GM12878 (cell line): ENCODE results near the gene FOXN4. TPM values are rescaled to one million over a fixed set of nuclear protein-coding genes. Genes with fewer than 3 reads are reported as not detected.

Experiments used
- ATAC-seq: fragments of 200-7000 bp; cut with Tn5 transposase; 3 replicates; pipeline ENCODE4 v1.9.1; 2020; ENCODE audit warnings: mild to moderate bottlenecking, moderate library complexity
- BruUV-seq: library from RNA; stranded (reverse); fragments of 400-500 nt; replicated peaks from 2 replicates; lab custom pipeline; 2021; lab: Mats Ljungman, UMichigan
- CTCF ChIA-PET: fragments of 300-600 bp; sonication (Branson Sonifier 250); formaldehyde crosslinking; extraction: SDS; loops from one replicate; lab custom pipeline; 2021; ENCODE audit warnings: inconsistent platforms; lab: Yijun Ruan, JAX
- POLR2A ChIA-PET: fragments of 350-600 bp; formaldehyde crosslinking; extraction: SDS; loops from one replicate; lab custom pipeline; 2021; ENCODE audit warnings: inconsistent platforms; lab: Charles Lee
- RAD21 ChIA-PET: fragments of 300-600 bp; sonication (Branson Sonifier 250); formaldehyde crosslinking; loops from one replicate; lab custom pipeline; 2023; ENCODE audit warnings: antibody characterized with exemption; ENCODE audit not compliant: unreplicated experiment; lab: Charles Lee
- SMC1A ChIA-PET: fragments of 300-600 bp; sonication (Branson Sonifier 250); formaldehyde crosslinking; loops from one replicate; lab custom pipeline; 2023; ENCODE audit not compliant: unreplicated experiment, uncharacterized antibody; lab: Charles Lee
- DNase-seq: peaks from one replicate; pipeline ENCODE4 v3.0.0-alpha.2; 2011; ENCODE audit warnings: low read depth, low spot score
- FAIRE-seq: peaks from 3 replicates; lab custom pipeline; 2011; peaks lifted over from hg19 to GRCh38; lab: Jason Lieb, UNC
- H2AFZ ChIP-seq: 2 replicates; pipeline ENCODE4 v1.6.0; 2011; ENCODE audit warnings: low read depth, low read length, control low read depth; ENCODE audit not compliant: control insufficient read depth
- H3K27ac ChIP-seq: 2 replicates; pipeline ENCODE4 v1.5.1; 2011; ENCODE audit warnings: control low read depth; ENCODE audit not compliant: control insufficient read depth, insufficient read depth
- H3K27me3 ChIP-seq, 2 experiments: replicated peaks in 1 of 2; 2 replicates each; pipeline versions ENCODE4 v1.6.0 to v1.6.1; 2011; ENCODE audit warnings: low read length in 1 of 2; ENCODE audit not compliant: control insufficient read depth in 2 of 2, insufficient read depth in 2 of 2
- H3K36me3 ChIP-seq, 2 experiments: 2 replicates each; pipeline ENCODE4 v1.5.1; 2011; ENCODE audit warnings: low read length in 1 of 2; ENCODE audit not compliant: control insufficient read depth in 2 of 2, insufficient read depth in 2 of 2
- H3K4me1 ChIP-seq: 2 replicates; pipeline ENCODE4 v1.6.1; 2011; ENCODE audit warnings: mild to moderate bottlenecking, low read length, moderate library complexity, mixed read lengths; ENCODE audit not compliant: control insufficient read depth, insufficient read depth
- H3K4me2 ChIP-seq: 2 replicates; pipeline ENCODE4 v1.6.0; 2011; ENCODE audit warnings: control low read depth; ENCODE audit not compliant: control insufficient read depth, insufficient read depth
- H3K4me3 ChIP-seq: fragments of 200-600 bp; sonication (generic); 2 replicates; pipeline ENCODE4 v1.5.1; 2016
- H3K79me2 ChIP-seq: 2 replicates; pipeline ENCODE4 v1.6.0; 2011; ENCODE audit warnings: low read length; ENCODE audit not compliant: control insufficient read depth, insufficient read depth
- H3K9ac ChIP-seq: 2 replicates; pipeline ENCODE4 v1.8.0; 2011; ENCODE audit warnings: low read length, control low read depth, mixed read lengths; ENCODE audit not compliant: control insufficient read depth, insufficient read depth
- H3K9me3 ChIP-seq: replicated peaks from 3 replicates; pipeline ENCODE4 v1.5.1; 2011; ENCODE audit warnings: mild to moderate bottlenecking, low read length; ENCODE audit not compliant: control insufficient read depth, insufficient read depth
- H4K20me1 ChIP-seq: 2 replicates; pipeline ENCODE4 v1.6.0; 2011; ENCODE audit not compliant: control insufficient read depth, insufficient read depth
- ATF2 ChIP-seq: IDR thresholded peaks from 2 replicates; pipeline ENCODE4 v1.6.1; 2012; ENCODE audit warnings: low read length, inconsistent platforms
- ATF3 ChIP-seq: IDR thresholded peaks from 2 replicates; pipeline ENCODE4 v1.6.1; 2011; ENCODE audit warnings: low read depth, mild to moderate bottlenecking, low read length, moderate library complexity, borderline replicate concordance; ENCODE audit errors: extremely low read depth
- GABPA ChIP-seq: IDR thresholded peaks from 2 replicates; pipeline ENCODE4 v1.6.1; 2014; ENCODE audit warnings: antibody characterized with exemption, low read depth, mild to moderate bottlenecking, inconsistent platforms
- GATAD2B ChIP-seq: fragments of 450-650 bp; conservative IDR thresholded peaks from 2 replicates; pipeline ENCODE4 v1.6.1; 2017; ENCODE audit warnings: low read depth, mild to moderate bottlenecking, moderate library complexity
- IRF3 ChIP-seq: fragments of 450-650 bp; IDR thresholded peaks from 2 replicates; pipeline ENCODE4 v1.6.1; 2014; ENCODE audit warnings: mild to moderate bottlenecking
- JUND ChIP-seq: IDR thresholded peaks from 2 replicates; pipeline ENCODE4 v1.6.1; 2012; ENCODE audit warnings: low read depth, mild to moderate bottlenecking, low read length, improper control_type of control experiment, moderate library complexity
- KDM1A ChIP-seq: fragments of 200-600 bp; sonication (generic); IDR thresholded peaks from 2 replicates; pipeline ENCODE4 v1.6.1; 2016; ENCODE audit warnings: borderline replicate concordance
- NFXL1 ChIP-seq: fragments of 450-650 bp; IDR thresholded peaks from 2 replicates; pipeline ENCODE4 v1.6.1; 2017; ENCODE audit warnings: antibody characterized with exemption, mild to moderate bottlenecking, borderline replicate concordance
- PRDM15 ChIP-seq: fragments of 450-650 bp; formaldehyde crosslinking; IDR thresholded peaks from 2 replicates; pipeline ENCODE4 v1.4.0; 2020; ENCODE audit warnings: mild to moderate bottlenecking, moderate library complexity
- SMAD1 ChIP-seq: fragments of 450-650 bp; IDR thresholded peaks from 2 replicates; pipeline ENCODE4 v1.6.1; 2018; ENCODE audit warnings: mild to moderate bottlenecking, low read depth; ENCODE audit not compliant: partially characterized antibody
- SREBF1 ChIP-seq: IDR thresholded peaks from 2 replicates; pipeline ENCODE4 v1.6.1; 2012; ENCODE audit warnings: mild to moderate bottlenecking, low read length
- TCF12 ChIP-seq: IDR thresholded peaks from 2 replicates; pipeline ENCODE4 v1.6.1; 2011; ENCODE audit warnings: low read depth, mild to moderate bottlenecking, low read length
- USF2 ChIP-seq: IDR thresholded peaks from 2 replicates; pipeline ENCODE4 v1.6.1; 2011; ENCODE audit warnings: low read depth, low read length, improper control_type of control experiment, borderline replicate concordance
- YBX1 ChIP-seq: fragments of 450-650 bp; IDR thresholded peaks from 2 replicates; pipeline ENCODE4 v1.6.1; 2016; ENCODE audit warnings: antibody characterized with exemption
- ZBED1 ChIP-seq: IDR thresholded peaks from 2 replicates; pipeline ENCODE4 v1.6.1; 2016; ENCODE audit warnings: borderline replicate concordance
- ZNF384 ChIP-seq: IDR thresholded peaks from 2 replicates; pipeline ENCODE4 v1.6.1; 2012; ENCODE audit warnings: low read depth, mild to moderate bottlenecking, low read length, improper control_type of control experiment, borderline replicate concordance
- whole genome bisulfite sequencing: methylation state at CpG from one replicate; pipeline ENCODE4 v1.1.6; 2016; ENCODE audit warnings: low lambda C conversion rate; ENCODE audit not compliant: insufficient replicate concordance, insufficient coverage; ENCODE audit errors: missing lambda C conversion rate; 5-methylcytosine and 5-hydroxymethylcytosine counted together
- in situ Hi-C: fragments of 300-500 bp; cut with MboI; formaldehyde crosslinking; loops from 9 replicates; pipeline ENCODE4 v1.14.3; 2018; ENCODE audit warnings: mixed read lengths
- intact Hi-C: fragments of 100-400 bp; cut with micrococcal nuclease; formaldehyde crosslinking; loops from one replicate; pipeline ENCODE4 v1.14.2; 2022; ENCODE audit not compliant: unreplicated experiment
- polyA plus RNA-seq, 11 experiments: library from polyadenylated mRNA; depleted of rRNA in 4 of 11; unstranded in 6 of 11; stranded (reverse) in 5 of 11; fragments of >200 nt; fragmentation: Nextera tagmentation in 4 of 11; fragmentation: Illumina TruSeq in 1 of 11; extraction: Ambion mirVana in 4 of 11; extraction: Trizol in 1 of 11; gene quantifications; 1 replicate in 1 of 11; 2 replicates in 10 of 11; pipeline versions ENCODE4 v1.2.1 to v1.2.3, GENCODE V29; 2011 to 2016; ENCODE audit warnings: inconsistent platforms in 2 of 11, missing spikeins in 2 of 11, low read depth in 1 of 11
- total RNA-seq, 4 experiments: library from RNA; depleted of rRNA in 3 of 4; stranded (reverse); fragments of >200 nt in 3 of 4; fragmentation: Illumina TruSeq in 1 of 4; extraction: Trizol in 1 of 4; gene quantifications; 2 replicates each; pipeline versions ENCODE4 v1.2.1 to v1.2.3, GENCODE V29; 2013 to 2021

Gene FOXN4
- total and polyA plus RNA-seq, 10 of the 15 experiments (the other 5 are each of a cell fraction or from before 2014, with no cell fraction given): not detected

GRCh38 chr12:109252799-109253198 is 56.3 kb downstream of the FOXN4 start:
- intact Hi-C loops (no loop called here), in situ Hi-C loops (no loop called here)
- ChIA-PET POLR2A (no interaction called here), CTCF (interaction anchor here (0.8 to 2.2 kb wide), 2 partner anchors 9 to 10 kb away, joined by 3 to 6 read pairs; no protein-coding TSS in a partner anchor), RAD21 (no interaction called here), SMC1A (no interaction called here)
- H3K4me1 ChIP-seq: no peaks in the 10 kb centered on the region
- no peak overlapping the region for H2AFZ ChIP-seq
- DNase-seq (no peak), FAIRE-seq (no peak), ATAC-seq (no peak)
- no peak overlapping the region for H3K27ac ChIP-seq
- 33% methylated on average over 4 of the region's 4 CpGs for WGBS
- no peak overlapping the region for H3K4me3 ChIP-seq
- no peaks in the 10 kb centered on the region for H3K36me3 ChIP-seq
- BruUV-seq: no TSS peak
- H3K79me2 ChIP-seq: no peaks in the 10 kb centered on the region
- no peaks in the 10 kb centered on the region for H4K20me1 ChIP-seq
- H3K27me3 ChIP-seq: no peaks in the 10 kb centered on the region
- H3K9me3 ChIP-seq: peaks cover 2% of the 10 kb centered on the region; the same call in 1 of the 3 replicates
- H3K4me2 ChIP-seq: no peak overlapping the region
- TF ChIP-seq USF2 (no peak), ZNF384 (no peak), PRDM15 (no peak), IRF3 (no peak), GABPA (no peak), YBX1 (no peak), KDM1A (no peak), JUND (no peak), NFXL1 (no peak), ATF2 (no peak), ATF3 (no peak), SMAD1 (no peak), TCF12 (no peak), ZBED1 (no peak), SREBF1 (no peak), GATAD2B (no peak)
- H3K9ac ChIP-seq: no peak overlapping the region
